Naive thymus-derived CD4-positive, alpha-beta T cell (primary cell): ENCODE data around the gene PARD3B. TPM values are rescaled to one million over a fixed set of nuclear protein-coding genes. Genes with fewer than 3 reads are reported as not detected.

ENCODE experiments used
- ATAC-seq: fragments of 150-1000 bp; cut with Tn5 transposase; 2 replicates; pipeline ENCODE4 v1.10.0; 2021; ENCODE audit warnings: mild to moderate bottlenecking, moderate library complexity
- CTCF ChIA-PET: fragments of 350-600 bp; sonication (Branson Sonifier 250); formaldehyde crosslinking; loops from one replicate; lab custom pipeline; 2021; ENCODE audit warnings: antibody characterized with exemption; lab: Charles Lee
- POLR2A ChIA-PET: fragments of 350-600 bp; sonication (Branson Sonifier 250); formaldehyde crosslinking; loops from one replicate; lab custom pipeline; 2021; ENCODE audit warnings: antibody characterized with exemption, inconsistent platforms; lab: Charles Lee
- DNase-seq, 9 donors: peaks; one replicate each; pipeline versions ENCODE4 v3.0.0 to v3.0.0-alpha.2; 2020 to 2022; ENCODE audit warnings: mixed read lengths in 1 of 9
- H3K27ac ChIP-seq: one replicate; pipeline ENCODE4 v1.7.0; 2013; ENCODE audit warnings: mild to moderate bottlenecking, low read depth, low read length, moderate library complexity
- H3K27me3 ChIP-seq, 2 donors: one replicate each; pipeline ENCODE4 v1.7.0; 2013; ENCODE audit warnings: low read length in 2 of 2, mild to moderate bottlenecking in 2 of 2, moderate library complexity in 2 of 2; ENCODE audit not compliant: control insufficient read depth in 2 of 2, insufficient read depth in 2 of 2
- H3K36me3 ChIP-seq, 3 experiments: 1 replicate in 2 of 3; 2 replicates in 1 of 3; pipeline ENCODE4 v1.7.0; 2013; ENCODE audit warnings: low read length in 3 of 3, mild to moderate bottlenecking in 3 of 3, moderate library complexity in 1 of 3; ENCODE audit not compliant: insufficient read depth in 3 of 3, control insufficient read depth in 2 of 3
- H3K4me1 ChIP-seq, 2 donors: one replicate each; pipeline ENCODE4 v1.7.0; 2013; ENCODE audit warnings: low read length in 2 of 2, mild to moderate bottlenecking in 2 of 2, moderate library complexity in 1 of 2; ENCODE audit not compliant: control insufficient read depth in 2 of 2, insufficient read depth in 2 of 2
- H3K4me3 ChIP-seq: 2 replicates; pipeline ENCODE4 v1.7.0; 2013; ENCODE audit warnings: mild to moderate bottlenecking, low read length
- H3K9me3 ChIP-seq, 3 experiments: 1 replicate in 2 of 3; 2 replicates in 1 of 3; pipeline ENCODE4 v1.7.0; 2013; ENCODE audit warnings: low read length in 3 of 3; ENCODE audit not compliant: control insufficient read depth in 2 of 3
- H3K27ac Mint-ChIP-seq, 9 donors: one replicate each; pipeline ENCODE4 v1.8.0; 2020 to 2022; ENCODE audit warnings: mixed read lengths in 9 of 9, mild to moderate bottlenecking in 8 of 9, moderate library complexity in 5 of 9, inconsistent platforms in 2 of 9
- H3K27me3 Mint-ChIP-seq, 5 donors: one replicate each; pipeline ENCODE4 v1.8.0; 2021 to 2022; ENCODE audit warnings: mixed read lengths in 5 of 5, mild to moderate bottlenecking in 1 of 5
- H3K36me3 Mint-ChIP-seq, 5 donors: one replicate each; pipeline ENCODE4 v1.8.0; 2020 to 2022; ENCODE audit warnings: mixed read lengths in 5 of 5, mild to moderate bottlenecking in 3 of 5, inconsistent platforms in 1 of 5
- H3K4me1 Mint-ChIP-seq, 7 donors: one replicate each; pipeline ENCODE4 v1.8.0; 2020 to 2022; ENCODE audit warnings: mixed read lengths in 7 of 7, mild to moderate bottlenecking in 3 of 7, inconsistent platforms in 1 of 7
- H3K4me3 Mint-ChIP-seq, 10 donors: one replicate each; pipeline ENCODE4 v1.8.0; 2020 to 2022; ENCODE audit warnings: mild to moderate bottlenecking in 10 of 10, mixed read lengths in 10 of 10, moderate library complexity in 6 of 10, inconsistent platforms in 2 of 10
- H3K9me3 Mint-ChIP-seq, 11 donors: one replicate each; pipeline ENCODE4 v1.8.0; 2020 to 2022; ENCODE audit warnings: mixed read lengths in 11 of 11, mild to moderate bottlenecking in 4 of 11, inconsistent platforms in 1 of 11, moderate library complexity in 1 of 11
- intact Hi-C, 2 donors: fragments of 100-400 bp; cut with micrococcal nuclease; formaldehyde crosslinking; loops; one replicate each; pipeline ENCODE4 v1.15.1; 2023
- polyA plus RNA-seq, 2 donors: library from polyadenylated mRNA; unstranded; fragments of 300-500 nt; fragmentation: Illumina TruSeq; gene quantifications; one replicate each; pipeline ENCODE4 v1.2.3, GENCODE V29; 2021
- total RNA-seq, 6 experiments: library from RNA in 5 of 6; stranded (reverse) in 5 of 6; gene quantifications; 1 replicate in 5 of 6; 2 replicates in 1 of 6; pipeline ENCODE4 v1.2.3 and lab custom pipeline; 2021 to 2026

Gene PARD3B
- total and polyA plus RNA-seq, 7 experiments from 2014 or later = 0.22 to 4.0 (median 0.87) TPM

GRCh38 chr2:204753841-204754240, 208.6 kb downstream of the PARD3B start:
- H3K4me1 ChIP-seq = no peaks in the 10 kb centered on the region
- intact Hi-C loops = no loop called here
- ChIA-PET POLR2A (no interaction called here), CTCF (interaction anchor here (1.0 kb wide), 1 partner anchor 61 kb away, joined by 4 read pairs; no protein-coding TSS in a partner anchor)
- ATAC-seq = no peak
- H3K4me1 Mint-ChIP-seq = peaks cover 0 to 2% (median 0%) of the 10 kb centered on the region in 7 donors
- no peaks in the 10 kb centered on the region for H3K36me3 ChIP-seq
- no peaks in the 10 kb centered on the region for H3K9me3 Mint-ChIP-seq
- H3K36me3 Mint-ChIP-seq = no peaks in the 10 kb centered on the region
- no peak overlapping the region for H3K4me3 ChIP-seq
- H3K27ac ChIP-seq = no peak overlapping the region
- no peak for DNase-seq
- H3K4me3 Mint-ChIP-seq = no peak overlapping the region
- no peaks in the 10 kb centered on the region for H3K9me3 ChIP-seq
- H3K27me3 ChIP-seq = no peaks in the 10 kb centered on the region
- H3K27ac Mint-ChIP-seq = no peak overlapping the region
- H3K27me3 Mint-ChIP-seq = no peaks in the 10 kb centered on the region

DNA sequence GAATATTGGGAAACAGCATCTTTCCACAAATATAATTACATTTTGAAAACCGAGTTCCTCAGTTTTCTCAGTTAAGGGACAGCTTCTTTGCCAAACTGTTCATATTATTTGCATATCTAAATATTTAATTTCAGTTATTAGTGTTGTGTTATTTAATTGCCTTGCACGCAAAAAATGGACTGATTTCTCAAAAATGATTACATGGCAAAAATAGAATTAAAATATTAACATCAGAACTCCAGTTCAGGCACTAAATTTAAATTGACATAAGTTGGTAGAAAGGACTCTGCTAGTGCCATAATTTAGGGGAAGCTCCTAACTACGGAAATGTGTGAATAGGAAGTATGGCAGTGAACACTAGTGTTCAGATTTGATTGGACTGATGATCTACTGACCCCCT, 209.6 kb downstream of the PARD3B start:
- Histone ChIP-seq H3K36me3 (no peaks in the 10 kb centered on the region), H3K4me1 (no peaks in the 10 kb centered on the region), H3K4me3 (no peak overlapping the region), H3K9me3 (no peaks in the 10 kb centered on the region), H3K27me3 (no peaks in the 10 kb centered on the region), H3K27ac (no peak overlapping the region)
- H3K27me3 Mint-ChIP-seq = peaks cover 0 to 2% (median 0%) of the 10 kb centered on the region in 5 donors
- H3K27ac Mint-ChIP-seq = no peak overlapping the region
- intact Hi-C loops = no loop called here
- H3K4me1 Mint-ChIP-seq = peaks cover 0 to 2% (median 0%) of the 10 kb centered on the region in 7 donors
- POLR2A ChIA-PET = no interaction called here
- no peak for DNase-seq
- H3K4me3 Mint-ChIP-seq = no peak overlapping the region
- H3K36me3 Mint-ChIP-seq = no peaks in the 10 kb centered on the region
- no peaks in the 10 kb centered on the region for H3K9me3 Mint-ChIP-seq
- ATAC-seq = no peak
- CTCF ChIA-PET = no interaction called here

DNA sequence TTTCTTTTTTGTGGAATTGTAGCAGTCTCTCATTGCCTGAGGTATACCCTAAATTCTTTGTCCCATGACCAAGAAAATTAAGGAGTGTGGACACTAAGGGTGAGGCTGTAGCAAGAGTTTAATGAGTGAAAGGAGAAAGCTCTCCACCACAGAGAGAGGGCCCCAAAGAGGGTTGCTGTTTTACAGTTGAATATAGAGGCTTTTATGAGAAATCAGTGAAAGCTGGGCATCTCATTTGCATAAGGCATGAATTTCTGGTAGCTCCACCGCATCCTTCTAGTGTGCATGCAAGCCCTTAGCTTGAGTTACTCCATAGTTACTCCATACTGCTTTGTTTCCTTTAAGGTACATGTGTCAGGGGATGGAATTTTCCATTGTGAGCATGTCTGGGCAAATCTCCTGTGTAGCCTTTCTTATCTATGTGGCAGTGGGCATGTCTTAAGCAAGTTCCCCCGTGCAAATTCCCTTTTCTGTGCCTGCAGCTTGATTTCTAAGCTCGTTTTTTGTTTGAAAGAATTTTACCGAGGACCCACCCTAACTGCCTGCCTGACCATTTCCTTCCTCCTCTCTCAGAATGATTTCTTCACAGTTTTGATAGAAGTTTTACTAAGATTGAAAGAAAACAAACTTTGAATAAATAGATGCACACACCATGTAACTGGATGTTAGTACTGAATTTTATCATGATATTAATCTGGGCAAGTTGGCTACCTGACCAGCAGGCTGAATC, 218.9 kb downstream of the PARD3B start:
- peaks cover 0 to 2% (median 0%) of the 10 kb centered on the region in 5 donors for H3K27me3 Mint-ChIP-seq
- DNase-seq (no peak), ATAC-seq (no peak)
- H3K36me3 ChIP-seq = no peaks in the 10 kb centered on the region
- no peaks in the 10 kb centered on the region for H3K9me3 ChIP-seq
- intact Hi-C loops = no loop called here
- ChIA-PET POLR2A (no interaction called here), CTCF (no interaction called here)
- H3K4me3 Mint-ChIP-seq = no peak overlapping the region
- no peak overlapping the region for H3K27ac Mint-ChIP-seq
- no peaks in the 10 kb centered on the region for H3K27me3 ChIP-seq
- H3K9me3 Mint-ChIP-seq = peaks cover 0 to 28% (median 13%) of the 10 kb centered on the region in 11 donors
- no peak overlapping the region for H3K27ac ChIP-seq
- H3K4me3 ChIP-seq = no peak overlapping the region
- H3K36me3 Mint-ChIP-seq = peaks cover 0 to 9% (median 0%) of the 10 kb centered on the region in 5 donors
- H3K4me1 ChIP-seq = no peaks in the 10 kb centered on the region
- no peaks in the 10 kb centered on the region for H3K4me1 Mint-ChIP-seq

DNA sequence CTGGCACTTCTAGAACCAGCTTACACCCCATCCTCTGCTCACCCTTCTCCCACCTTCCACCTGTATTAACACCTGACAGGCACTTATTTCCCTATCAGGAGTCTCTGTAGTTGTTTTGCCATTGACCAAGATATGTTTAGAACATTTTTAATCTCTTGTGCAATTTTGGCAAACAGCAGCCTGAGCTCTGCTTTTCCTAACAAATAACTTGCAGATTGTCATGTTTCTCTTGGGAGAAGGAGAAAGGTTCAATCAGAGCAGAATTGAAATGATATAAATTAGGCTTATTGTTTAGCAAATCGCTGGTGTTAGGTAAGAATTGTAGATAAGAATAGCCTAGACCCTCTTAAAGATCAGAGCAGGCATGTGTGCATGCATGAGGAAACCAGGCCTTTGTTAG, 225.5 kb downstream of the PARD3B start:
- ATAC-seq = no peak
- Histone ChIP-seq H3K36me3 (no peaks in the 10 kb centered on the region), H3K27ac (no peak overlapping the region), H3K27me3 (no peaks in the 10 kb centered on the region), H3K4me1 (no peaks in the 10 kb centered on the region), H3K4me3 (no peak overlapping the region), H3K9me3 (no peaks in the 10 kb centered on the region)
- Mint-ChIP-seq H3K4me1 (no peaks in the 10 kb centered on the region), H3K27ac (no peak overlapping the region), H3K27me3 (peaks cover 0 to 18% (median 6%) of the 10 kb centered on the region in 5 donors), H3K4me3 (no peak overlapping the region), H3K36me3 (peaks cover 0 to 5% (median 0%) of the 10 kb centered on the region in 5 donors), H3K9me3 (peaks cover 0 to 5% (median 0%) of the 10 kb centered on the region in 11 donors)
- ChIA-PET CTCF (no interaction called here), POLR2A (no interaction called here)
- DNase-seq = no peak
- intact Hi-C loops = no loop called here

GRCh38 chr2:204771721-204772120, 226.4 kb downstream of the PARD3B start:
- Mint-ChIP-seq H3K9me3 (peaks cover 0 to 5% (median 0%) of the 10 kb centered on the region in 11 donors), H3K36me3 (peaks cover 0 to 5% (median 0%) of the 10 kb centered on the region in 5 donors), H3K27me3 (peaks cover 0 to 24% (median 6%) of the 10 kb centered on the region in 5 donors), H3K27ac (no peak overlapping the region), H3K4me1 (no peaks in the 10 kb centered on the region), H3K4me3 (no peak overlapping the region)
- intact Hi-C loops = no loop called here
- Histone ChIP-seq H3K4me1 (no peaks in the 10 kb centered on the region), H3K4me3 (no peak overlapping the region), H3K9me3 (no peaks in the 10 kb centered on the region), H3K27me3 (no peaks in the 10 kb centered on the region), H3K27ac (no peak overlapping the region), H3K36me3 (no peaks in the 10 kb centered on the region)
- ATAC-seq (no peak), DNase-seq (no peak)
- ChIA-PET CTCF (no interaction called here), POLR2A (no interaction called here)

GRCh38 chr2:204772546-204772945, 227.3 kb downstream of the PARD3B start:
- Mint-ChIP-seq H3K9me3 (peaks cover 0 to 5% (median 0%) of the 10 kb centered on the region in 11 donors), H3K4me3 (no peak overlapping the region), H3K36me3 (peaks cover 0 to 5% (median 0%) of the 10 kb centered on the region in 5 donors), H3K4me1 (no peaks in the 10 kb centered on the region), H3K27ac (no peak overlapping the region), H3K27me3 (peaks cover 0 to 29% (median 6%) of the 10 kb centered on the region in 5 donors)
- CTCF ChIA-PET = no interaction called here
- intact Hi-C loops = no loop called here
- no peaks in the 10 kb centered on the region for H3K36me3 ChIP-seq
- no peak overlapping the region for H3K27ac ChIP-seq
- no peaks in the 10 kb centered on the region for H3K9me3 ChIP-seq
- DNase-seq = no peak
- H3K4me1 ChIP-seq = no peaks in the 10 kb centered on the region
- no peak overlapping the region for H3K4me3 ChIP-seq
- ATAC-seq = no peak
- H3K27me3 ChIP-seq = no peaks in the 10 kb centered on the region
- POLR2A ChIA-PET = no interaction called here

GRCh38 chr2:204775766-204776165, 230.5 kb downstream of the PARD3B start:
- ChIA-PET POLR2A (no interaction called here), CTCF (no interaction called here)
- Histone ChIP-seq H3K4me3 (no peak overlapping the region), H3K27me3 (no peaks in the 10 kb centered on the region), H3K36me3 (no peaks in the 10 kb centered on the region), H3K27ac (no peak overlapping the region), H3K4me1 (no peaks in the 10 kb centered on the region), H3K9me3 (no peaks in the 10 kb centered on the region)
- no peak overlapping the region for H3K27ac Mint-ChIP-seq
- no peak overlapping the region for H3K4me3 Mint-ChIP-seq
- ATAC-seq (no peak), DNase-seq (no peak)
- peaks cover 0 to 31% (median 6%) of the 10 kb centered on the region in 5 donors for H3K27me3 Mint-ChIP-seq
- peaks cover 0 to 8% (median 0%) of the 10 kb centered on the region in 11 donors for H3K9me3 Mint-ChIP-seq
- peaks cover 0 to 5% (median 0%) of the 10 kb centered on the region in 5 donors for H3K36me3 Mint-ChIP-seq
- intact Hi-C loops = no loop called here
- no peaks in the 10 kb centered on the region for H3K4me1 Mint-ChIP-seq
